Nucleus accumbens (tissue), 56 donors: Measurements from ENCODE around the gene USO1.
A peak's percentile ranks its signal among the peaks of the same experiment; 100 is the strongest.
"Not testable (repeated sequence)": the region's sequence is repeated elsewhere in the genome, so short reads cannot be mapped to it uniquely, and the experiment has no call there.

Source experiments
- DNase-seq, 56 donors: peaks; one replicate each; lab custom pipeline; 2025; lab: John Stamatoyannopoulos, UW

The USO1 gene

DNA sequence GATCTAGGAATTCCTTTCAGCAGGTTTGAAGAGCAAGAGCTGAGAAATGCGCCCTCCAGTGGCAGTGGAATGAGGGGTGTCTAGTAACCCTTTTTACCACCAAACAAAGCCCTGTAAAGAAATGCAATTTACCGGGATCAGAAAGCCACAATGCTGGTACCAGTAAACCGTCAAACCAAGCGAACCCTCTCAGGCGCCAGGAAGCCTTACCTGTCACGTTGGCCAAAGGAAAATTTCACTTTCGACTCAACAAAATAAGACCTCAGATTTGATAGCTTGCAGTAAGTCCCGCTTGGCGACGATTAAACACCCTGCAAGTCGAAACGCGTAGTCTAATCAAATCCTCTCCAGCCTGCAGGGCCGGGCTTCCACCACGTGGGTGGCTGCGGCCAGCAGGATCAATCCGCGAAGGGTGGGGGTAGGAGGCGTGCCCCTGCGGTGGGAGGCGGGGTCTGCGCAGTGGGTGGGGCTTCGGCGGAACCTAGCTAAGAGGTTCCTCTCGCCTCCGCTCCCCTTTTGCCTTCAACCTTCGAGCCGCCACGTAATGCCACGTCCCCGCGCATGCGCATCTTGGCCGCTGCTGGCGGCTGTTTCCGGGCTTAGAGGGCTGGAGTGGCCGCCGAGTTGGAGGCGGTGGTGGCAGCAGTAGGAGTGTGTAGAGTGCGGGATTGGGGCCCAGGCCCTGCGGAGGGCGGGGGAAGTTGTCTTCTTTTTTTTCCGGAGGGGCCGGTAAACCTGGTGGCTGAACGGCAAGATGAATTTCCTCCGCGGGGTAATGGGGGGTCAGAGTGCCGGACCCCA lies at the start of gene USO1:
Gene USO1, plus strand, starts transcription at position 512 of the 801 bp plus-strand sequence. Its CDS starts 243 bp downstream, at position 755.
- DNase-seq = peak; percentile 82 to 99 (median 97)

DNA sequence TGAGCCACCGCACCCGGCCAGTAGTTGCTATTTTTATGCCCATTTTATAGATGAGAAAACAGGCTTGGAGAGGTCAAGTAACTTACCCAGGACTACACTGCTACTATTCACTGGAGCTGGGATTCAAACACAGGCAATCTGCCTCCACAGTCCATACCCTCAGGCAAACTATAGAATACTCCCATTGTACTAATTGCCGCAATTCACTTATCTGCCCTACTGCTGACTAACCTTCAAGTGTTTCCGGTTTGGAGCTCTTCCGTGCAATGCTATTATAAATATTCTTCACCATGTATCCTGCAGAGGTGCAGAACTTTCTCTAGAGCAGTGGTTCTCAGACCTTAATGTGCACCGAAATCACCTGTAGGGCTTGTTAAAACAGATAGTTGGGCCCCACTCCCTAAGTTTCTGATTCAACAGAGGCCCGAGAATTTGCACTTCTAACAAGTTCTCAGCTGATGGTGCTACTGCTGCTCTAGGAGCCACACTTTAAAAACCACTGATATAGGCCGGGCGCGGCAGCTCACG lies 49.3 kb upstream of the USO1 start:
- no peak for DNase-seq

DNA sequence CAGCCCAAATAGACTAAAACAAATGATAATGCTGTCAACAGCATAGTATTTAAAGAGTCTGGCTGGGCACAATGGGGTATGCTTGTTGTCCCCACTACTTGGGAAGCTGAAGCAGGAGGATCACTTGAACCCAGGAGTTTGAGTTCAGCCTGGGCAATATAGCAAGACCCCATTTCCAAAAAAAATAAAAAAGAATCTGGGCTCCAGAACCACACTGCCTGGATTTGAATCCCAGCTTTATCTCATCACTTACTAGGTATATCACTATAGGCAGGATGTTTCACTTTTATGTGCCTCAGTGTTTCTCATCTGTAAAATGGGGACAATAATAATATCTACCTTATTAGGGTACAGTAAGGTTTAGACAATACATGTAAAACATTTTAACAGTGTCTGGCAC lies 45.9 kb upstream of the USO1 start:
- no peak for DNase-seq

DNA sequence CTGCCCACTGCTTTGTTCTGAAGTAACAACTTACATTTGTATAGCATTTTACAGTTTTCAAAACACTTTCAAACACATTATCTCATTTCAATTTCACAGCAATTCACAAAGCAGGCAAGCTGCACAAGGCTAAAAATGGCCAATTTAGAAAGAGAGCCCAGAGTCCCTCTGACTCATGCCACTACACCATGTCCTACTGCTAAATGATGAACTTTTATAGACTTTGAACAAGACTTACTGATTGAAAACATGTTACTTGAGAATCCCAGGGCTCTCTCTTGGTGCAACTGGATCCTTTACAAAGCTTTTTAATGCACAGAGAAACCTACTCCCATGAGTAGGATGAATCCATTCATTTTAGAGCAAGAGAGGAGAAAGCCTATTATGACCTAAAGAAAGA lies 45.4 kb upstream of the USO1 start:
- DNase-seq = no peak

- DNase-seq = no peak
These were observed 44.4 kb upstream of the USO1 start for GRCh38 chr4:75679876-75680575.

- no peak for DNase-seq
These were observed 40.8 kb upstream of the USO1 start for GRCh38 chr4:75683482-75684155.

DNA sequence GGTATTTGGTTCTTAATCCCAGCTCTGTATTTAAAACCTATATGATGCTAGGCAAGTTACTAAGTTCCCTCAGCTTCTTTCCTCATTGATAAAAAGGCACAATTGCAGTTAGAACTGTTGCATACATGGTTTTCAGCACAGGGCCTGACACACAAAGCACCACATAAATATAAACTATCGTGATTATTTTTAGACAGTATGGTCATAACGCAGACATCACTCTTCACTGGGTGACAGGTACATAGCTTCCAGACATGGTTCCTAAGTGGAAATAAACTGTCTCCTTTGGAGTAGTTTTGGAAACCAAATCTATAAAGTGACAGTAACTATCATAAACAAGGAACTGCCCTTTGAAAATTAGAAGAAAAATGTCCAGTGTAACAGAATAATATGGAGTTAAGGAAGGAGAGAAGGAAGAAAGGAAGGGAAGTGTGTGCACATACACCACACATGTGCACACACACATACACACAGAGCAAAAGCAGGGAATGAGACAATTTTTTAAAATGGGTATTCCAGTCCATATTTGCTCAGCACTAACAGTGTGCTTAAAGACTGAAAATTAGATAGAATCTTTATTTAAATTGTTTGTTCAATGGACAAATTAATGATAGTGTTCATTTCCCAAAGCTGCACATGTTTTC lies 38.7 kb upstream of the USO1 start:
- DNase-seq = no peak

GRCh38 chr4:75686346-75686745 lies 38.0 kb upstream of the USO1 start:
- peak in 26 of 56 donors; percentile 1 to 66 (median 16) for DNase-seq

GRCh38 chr4:75687125-75687524 lies 37.3 kb upstream of the USO1 start:
- not testable (repeated sequence) for DNase-seq

GRCh38 chr4:75692066-75692465 lies 32.3 kb upstream of the USO1 start:
- DNase-seq = not testable (repeated sequence)

GRCh38 chr4:75696071-75696470 lies 28.3 kb upstream of the USO1 start:
- no peak for DNase-seq

- no peak for DNase-seq
These were observed 27.8 kb upstream of the USO1 start for GRCh38 chr4:75696581-75696980.

DNA sequence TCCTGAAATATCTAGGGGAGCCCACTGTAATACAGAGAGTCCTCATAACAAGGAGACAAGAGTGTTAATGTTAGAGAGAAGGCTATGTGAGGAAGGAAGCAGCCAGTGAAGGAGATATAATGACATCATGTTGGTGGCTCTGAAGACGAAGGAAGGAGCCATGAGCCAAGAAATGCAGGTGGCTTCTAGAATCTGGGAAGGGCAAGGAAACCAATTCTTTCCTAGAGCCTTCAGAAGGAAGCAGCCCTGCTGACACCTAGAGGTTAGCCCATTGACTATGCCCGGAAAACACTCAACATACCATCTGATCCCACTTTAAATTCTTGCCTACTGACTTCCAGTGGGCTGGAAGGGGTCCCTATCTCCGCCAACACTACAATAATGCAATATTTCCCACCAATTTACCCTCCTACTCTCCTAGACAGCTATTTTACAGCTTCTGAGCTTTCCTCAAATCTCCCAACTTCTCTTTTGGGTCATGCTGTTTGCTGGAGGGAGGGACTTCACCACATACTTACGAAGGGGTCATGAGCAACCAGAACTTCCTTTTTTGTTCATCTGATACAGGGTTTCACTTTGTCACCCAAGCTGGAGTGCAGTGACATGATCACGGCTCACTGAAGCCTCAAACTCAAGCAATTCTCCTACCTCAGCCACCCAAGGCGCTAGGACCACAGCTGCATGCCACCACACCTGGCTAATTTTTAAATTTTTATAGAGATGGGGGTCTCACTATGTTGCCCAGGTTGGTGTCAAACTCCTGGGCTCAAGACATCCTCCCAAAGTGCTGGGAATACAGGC lies 26.0 kb upstream of the USO1 start:
- no peak for DNase-seq

DNA sequence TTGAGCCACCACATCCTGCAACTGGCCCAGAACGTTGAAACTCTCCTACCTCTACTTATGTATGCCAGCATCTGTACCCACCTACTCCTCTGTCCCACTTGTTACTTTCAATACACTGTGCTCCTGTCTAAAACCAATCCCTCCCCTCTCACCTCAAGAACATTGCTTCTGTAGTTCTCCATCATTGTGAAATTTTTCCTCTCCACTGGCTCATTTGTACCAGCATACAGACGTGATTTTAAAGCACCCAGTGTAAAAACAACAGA lies 25.5 kb upstream of the USO1 start:
- no peak for DNase-seq

- no peak for DNase-seq
These were observed 25.1 kb upstream of the USO1 start for GRCh38 chr4:75699299-75699698.

DNA sequence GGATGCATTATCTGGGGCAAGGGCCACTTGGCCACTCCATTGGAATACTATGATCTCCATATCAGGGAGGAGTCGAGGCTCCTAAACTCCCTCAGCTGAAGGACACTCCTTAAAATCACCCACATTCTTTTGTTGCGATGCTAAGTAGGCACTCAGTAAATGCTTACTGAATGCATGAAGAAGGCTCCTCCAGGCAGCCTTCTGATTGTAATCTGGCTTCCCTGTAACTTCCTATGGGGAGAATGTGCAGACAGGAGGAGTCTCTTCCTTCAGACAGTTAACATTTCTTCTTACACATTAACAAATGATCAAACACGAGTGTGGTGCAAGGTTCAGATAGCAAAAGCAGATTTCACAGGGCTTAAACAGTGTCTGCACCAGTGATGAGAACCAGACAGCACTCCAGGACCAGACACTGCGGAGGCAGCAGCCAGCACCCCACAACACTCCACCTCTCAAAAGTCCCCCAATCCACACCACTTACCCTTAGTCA lies 21.4 kb upstream of the USO1 start:
- DNase-seq = no peak

DNA sequence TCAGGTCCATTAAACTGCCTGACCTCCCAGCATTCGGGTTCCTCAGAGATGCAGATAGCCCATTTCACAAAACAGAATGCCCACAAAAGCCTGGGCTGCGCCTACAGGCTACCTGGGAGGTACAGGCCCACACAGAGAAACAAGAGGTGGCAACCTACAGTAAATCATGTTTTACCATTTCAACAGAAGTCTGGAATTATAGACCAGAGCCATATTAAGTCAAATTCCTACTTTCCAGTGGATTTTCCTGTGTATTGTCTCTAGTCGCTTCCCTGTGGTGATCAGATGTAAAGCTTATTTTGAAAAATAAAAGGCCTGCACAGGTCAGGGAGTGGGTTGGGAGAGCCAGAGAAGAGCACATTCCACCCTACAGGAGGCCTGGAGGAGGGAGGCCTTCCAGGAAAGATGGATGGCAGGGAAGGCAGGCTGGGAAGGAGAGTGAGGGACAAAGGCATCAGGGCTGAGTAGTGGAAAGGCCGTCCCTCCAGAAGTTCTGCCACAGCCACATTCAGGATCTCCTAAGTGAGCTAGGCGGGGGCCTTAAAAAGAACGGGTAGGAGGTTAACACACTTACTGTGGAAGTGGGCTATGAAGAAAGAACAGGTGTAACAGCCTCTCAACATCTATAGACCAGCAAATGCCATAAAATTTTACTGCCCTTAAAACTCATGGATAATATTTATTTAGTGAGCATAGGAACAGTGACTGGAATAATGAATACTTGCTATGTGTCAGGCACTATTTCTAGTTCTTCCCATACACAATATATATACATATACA lies 19.0 kb upstream of the USO1 start:
- DNase-seq = no peak

GRCh38 chr4:75708218-75708691 lies 16.1 kb upstream of the USO1 start:
- peak in 1 of 56 donors; percentile 2 for DNase-seq

DNA sequence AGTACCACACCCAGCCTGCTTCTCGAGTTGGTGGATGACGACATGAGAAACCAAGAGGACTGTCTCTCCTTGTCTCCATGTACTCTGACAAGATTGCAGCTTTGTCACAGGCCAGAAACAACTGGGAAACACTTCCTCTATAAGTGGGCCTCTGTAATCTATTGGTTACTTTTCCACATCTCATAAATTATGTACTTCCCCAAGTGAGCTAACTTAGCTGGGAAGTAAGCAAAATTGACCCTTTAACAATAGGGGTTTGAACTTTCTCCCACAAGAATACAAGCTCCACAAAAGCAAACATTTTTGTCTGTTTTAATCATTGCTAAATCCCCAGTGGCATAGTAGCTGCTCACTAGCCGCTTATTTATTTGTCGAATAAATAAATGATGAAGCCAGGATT lies 14.1 kb upstream of the USO1 start:
- DNase-seq = no peak
